ENCODE results near the gene NDUFA6.
"Not testable (repeated sequence)": the region's sequence is repeated elsewhere in the genome, so short reads cannot be mapped to it uniquely, and the experiment has no call there.

DNA sequence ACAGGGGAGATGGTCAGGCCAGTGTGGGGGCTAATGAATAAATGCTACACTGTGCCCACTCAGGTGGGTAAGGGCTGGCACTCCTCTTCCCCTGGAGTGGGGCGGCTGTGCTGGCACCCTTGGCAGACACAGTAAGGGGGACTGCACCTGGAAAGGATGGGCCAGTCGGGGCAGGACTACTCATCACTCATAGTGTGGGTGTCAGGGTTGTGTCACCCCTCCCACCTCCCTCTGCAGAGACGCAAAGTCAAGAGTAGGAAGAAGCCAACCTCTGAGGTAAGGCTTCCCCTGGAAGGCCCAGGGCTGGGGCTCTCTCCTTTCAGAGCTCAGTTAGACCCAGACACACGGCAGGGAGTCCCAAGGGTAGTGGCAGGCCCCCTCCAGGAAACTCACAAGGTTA lies 33.0 kb upstream of the NDUFA6 start:
- TF ChIP-seq CTCF (conservative IDR thresholded peaks at IDR 0.05); EZH2 (IDR thresholded peaks at IDR 0.05; ENCODE audit: low read depth): not testable (repeated sequence)
